ENCODE results near the gene TSC22D1.
A peak's percentile ranks its signal among the peaks of the same experiment; 100 is the strongest.

The TSC22D1 gene

DNA sequence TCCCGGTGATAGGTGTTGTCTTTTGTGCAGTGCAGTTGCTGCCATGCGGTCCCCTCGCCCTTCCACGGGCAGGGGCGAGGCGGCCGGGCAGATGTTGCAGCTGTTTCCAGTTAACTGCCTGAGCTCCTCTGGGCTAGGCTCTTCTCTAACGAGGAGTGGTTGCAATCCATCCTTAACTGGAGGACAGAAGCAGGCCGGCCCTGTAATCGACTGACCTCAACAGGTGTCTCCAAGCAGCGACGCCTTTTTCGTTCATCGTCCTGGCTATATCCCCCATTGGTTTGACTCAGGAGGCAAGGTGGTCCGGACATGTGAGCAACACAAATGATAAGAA lies 1.9 kb upstream of the TSC22D1 start:
- H2AFZ ChIP-seq (ENCODE audit: low read length), result peak overlapping the region; percentile 61

DNA sequence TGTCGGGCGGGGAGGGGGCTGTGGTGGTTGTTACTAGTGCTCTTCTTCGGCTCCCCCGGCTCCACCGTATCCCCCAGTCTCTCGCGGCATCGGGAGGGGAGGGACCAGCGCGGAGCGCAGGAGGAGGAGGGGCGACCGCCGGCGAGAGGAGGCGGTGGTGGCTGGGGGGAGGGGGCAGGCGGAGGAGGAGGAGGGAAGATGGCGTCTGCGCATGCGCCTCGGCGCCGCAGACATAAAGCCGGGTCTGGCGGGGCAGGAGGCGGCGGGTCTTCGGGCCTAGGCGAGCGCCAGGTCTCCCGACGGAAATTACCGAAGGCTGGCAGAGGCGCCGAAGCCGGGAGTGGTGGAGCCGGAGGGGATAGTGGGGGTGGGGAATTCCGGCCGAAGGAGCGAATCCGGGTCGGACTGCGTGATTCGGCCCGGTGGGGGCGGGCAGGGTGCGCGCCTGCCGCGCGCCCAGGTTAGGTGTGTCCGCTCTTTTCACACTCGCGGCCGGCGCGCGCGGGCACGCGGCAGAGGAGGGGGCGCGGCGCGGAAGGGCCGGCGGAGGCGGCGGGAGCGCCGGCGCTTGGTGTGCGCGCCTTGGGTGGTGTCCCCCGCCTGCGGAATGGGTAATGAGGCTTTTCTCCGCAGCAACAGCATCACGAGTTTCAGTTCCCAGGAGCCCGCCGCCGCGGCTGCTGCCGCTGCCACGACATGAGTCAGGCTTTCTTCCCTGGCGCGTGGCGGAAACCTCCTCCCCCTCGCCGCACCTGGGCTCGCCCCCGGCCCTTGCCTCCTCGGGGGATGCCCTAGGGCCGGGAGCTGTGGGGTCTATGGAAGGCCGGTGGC lies 1.3 kb upstream of the TSC22D1 start:
- Histone ChIP-seq H3K27me3 (ENCODE audit: insufficient read depth, low read length, poor library complexity, severe bottlenecking) (no peaks in the 10 kb centered on the region), H3K36me3 (ENCODE audit: insufficient read depth, low read length) (no peaks in the 10 kb centered on the region), H3K4me2 (ENCODE audit: low read depth, low read length, poor library complexity, severe bottlenecking) (peak overlapping the region; percentile 85), H3K9ac (ENCODE audit: low read depth, low read length, poor library complexity, severe bottlenecking) (peak overlapping the region; percentile 82), H3K4me3 (ENCODE audit: low read length, poor library complexity, severe bottlenecking) (peak overlapping the region; percentile 80), H2AFZ (ENCODE audit: low read length) (peak overlapping the region; percentile 61), H3K9me3 (ENCODE audit: insufficient read depth, low read depth, low read length) (no peaks in the 10 kb centered on the region), H4K20me1 (ENCODE audit: insufficient read depth, low read length, poor library complexity, severe bottlenecking) (peaks cover 18% of the 10 kb centered on the region), H3K4me1 (ENCODE audit: insufficient read depth, low read length, poor library complexity, severe bottlenecking) (peaks cover 40% of the 10 kb centered on the region), H3K79me2 (ENCODE audit: insufficient read depth, low read length) (peaks cover 40% of the 10 kb centered on the region), H3K9me2 (replicated peaks; ENCODE audit: low read depth, low read length) (no peaks in the 10 kb centered on the region), H3F3A (ENCODE audit: low read depth) (no peaks in the 10 kb centered on the region)
- TF ChIP-seq EZH2phosphoT487 (IDR thresholded peaks at IDR 0.05; ENCODE audit: borderline replicate concordance), result no peak
- TF ChIP-seq, protein P1, sequence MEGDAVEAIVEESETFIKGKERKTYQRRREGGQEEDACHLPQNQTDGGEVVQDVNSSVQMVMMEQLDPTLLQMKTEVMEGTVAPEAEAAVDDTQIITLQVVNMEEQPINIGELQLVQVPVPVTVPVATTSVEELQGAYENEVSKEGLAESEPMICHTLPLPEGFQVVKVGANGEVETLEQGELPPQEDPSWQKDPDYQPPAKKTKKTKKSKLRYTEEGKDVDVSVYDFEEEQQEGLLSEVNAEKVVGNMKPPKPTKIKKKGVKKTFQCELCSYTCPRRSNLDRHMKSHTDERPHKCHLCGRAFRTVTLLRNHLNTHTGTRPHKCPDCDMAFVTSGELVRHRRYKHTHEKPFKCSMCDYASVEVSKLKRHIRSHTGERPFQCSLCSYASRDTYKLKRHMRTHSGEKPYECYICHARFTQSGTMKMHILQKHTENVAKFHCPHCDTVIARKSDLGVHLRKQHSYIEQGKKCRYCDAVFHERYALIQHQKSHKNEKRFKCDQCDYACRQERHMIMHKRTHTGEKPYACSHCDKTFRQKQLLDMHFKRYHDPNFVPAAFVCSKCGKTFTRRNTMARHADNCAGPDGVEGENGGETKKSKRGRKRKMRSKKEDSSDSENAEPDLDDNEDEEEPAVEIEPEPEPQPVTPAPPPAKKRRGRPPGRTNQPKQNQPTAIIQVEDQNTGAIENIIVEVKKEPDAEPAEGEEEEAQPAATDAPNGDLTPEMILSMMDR (conservative IDR thresholded peaks at IDR 0.05; ENCODE audit: low read length), result no peak

More for the DNA sequence above, 1.9 kb upstream of the TSC22D1 start:
- Histone ChIP-seq H3K9me2 (replicated peaks; ENCODE audit: low read depth, low read length) (no peaks in the 10 kb centered on the region), H3K36me3 (ENCODE audit: insufficient read depth, low read length) (no peaks in the 10 kb centered on the region), H3K27me3 (ENCODE audit: insufficient read depth, low read length, poor library complexity, severe bottlenecking) (no peaks in the 10 kb centered on the region), H3K4me3 (ENCODE audit: low read length, poor library complexity, severe bottlenecking) (peak overlapping the region; percentile 80), H3K4me1 (ENCODE audit: insufficient read depth, low read length, poor library complexity, severe bottlenecking) (peaks cover 35% of the 10 kb centered on the region), H3K9ac (ENCODE audit: low read depth, low read length, poor library complexity, severe bottlenecking) (peak overlapping the region; percentile 82), H3F3A (ENCODE audit: low read depth) (no peaks in the 10 kb centered on the region), H4K20me1 (ENCODE audit: insufficient read depth, low read length, poor library complexity, severe bottlenecking) (peaks cover 16% of the 10 kb centered on the region), H3K9me3 (ENCODE audit: insufficient read depth, low read depth, low read length) (no peaks in the 10 kb centered on the region), H3K79me2 (ENCODE audit: insufficient read depth, low read length) (peaks cover 34% of the 10 kb centered on the region), H3K4me2 (ENCODE audit: low read depth, low read length, poor library complexity, severe bottlenecking) (peak overlapping the region; percentile 85)
- TF ChIP-seq, protein P1 (conservative IDR thresholded peaks at IDR 0.05; ENCODE audit: low read length), result no peak
- TF ChIP-seq EZH2phosphoT487 (IDR thresholded peaks at IDR 0.05; ENCODE audit: borderline replicate concordance), result no peak

DNA sequence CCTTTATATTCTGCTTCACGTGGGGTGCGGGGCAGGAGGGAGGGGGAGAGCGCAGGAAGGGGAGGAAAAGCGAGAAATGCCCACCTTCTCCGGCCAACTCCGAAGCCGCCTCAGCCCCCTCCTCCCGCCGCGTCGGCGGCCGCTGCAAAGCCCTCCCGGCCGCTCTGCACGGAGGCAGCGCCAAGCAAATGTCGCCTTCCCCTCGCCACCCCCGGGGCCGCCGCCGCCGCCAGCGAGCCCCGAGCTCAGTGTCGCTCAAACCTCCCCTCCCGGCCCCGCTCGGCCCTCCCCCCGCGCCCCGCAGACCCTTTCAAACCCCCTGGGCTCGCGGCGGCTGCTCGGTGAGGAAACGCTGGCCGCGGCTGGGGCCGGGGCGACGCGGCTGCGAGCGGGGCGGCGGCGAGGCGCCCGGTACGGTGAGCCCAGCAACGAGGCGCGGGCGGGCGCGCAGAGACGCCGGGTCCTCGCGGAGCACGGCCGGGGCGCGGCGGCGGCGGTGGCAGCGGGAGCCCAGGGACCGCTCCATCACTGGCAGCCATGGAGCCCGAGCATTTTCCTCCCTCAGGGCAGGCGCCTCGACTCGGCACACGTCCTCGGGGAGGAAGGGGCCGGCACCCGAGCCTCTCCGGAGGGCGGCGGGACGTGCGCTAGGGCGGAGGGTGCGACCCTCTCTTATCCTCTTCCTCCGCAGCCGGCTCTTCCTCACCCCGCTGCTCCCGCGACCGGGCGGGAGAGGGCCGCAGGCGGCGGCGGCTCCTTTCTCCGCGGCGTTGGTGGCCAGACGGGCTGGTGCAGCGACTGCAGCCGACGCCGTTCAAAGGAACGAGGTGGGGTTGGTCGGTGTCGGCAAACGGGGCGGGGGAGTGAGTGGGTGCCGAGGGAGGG lies 463 bp upstream of the TSC22D1 start:
- Histone ChIP-seq H3K9ac (ENCODE audit: low read depth, low read length, poor library complexity, severe bottlenecking) (peak overlapping the region; percentile 82), H3K4me2 (ENCODE audit: low read depth, low read length, poor library complexity, severe bottlenecking) (peak overlapping the region; percentile 89), H3K9me2 (replicated peaks; ENCODE audit: low read depth, low read length) (no peaks in the 10 kb centered on the region), H3K27me3 (ENCODE audit: insufficient read depth, low read length, poor library complexity, severe bottlenecking) (no peaks in the 10 kb centered on the region), H2AFZ (ENCODE audit: low read length) (peak overlapping the region; percentile 75), H3K4me1 (ENCODE audit: insufficient read depth, low read length, poor library complexity, severe bottlenecking) (peaks cover 48% of the 10 kb centered on the region), H3K79me2 (ENCODE audit: insufficient read depth, low read length) (peaks cover 49% of the 10 kb centered on the region), H3K4me3 (ENCODE audit: low read length, poor library complexity, severe bottlenecking) (peak overlapping the region; percentile 80), H3K36me3 (ENCODE audit: insufficient read depth, low read length) (no peaks in the 10 kb centered on the region), H4K20me1 (ENCODE audit: insufficient read depth, low read length, poor library complexity, severe bottlenecking) (peaks cover 26% of the 10 kb centered on the region), H3K9me3 (ENCODE audit: insufficient read depth, low read depth, low read length) (no peaks in the 10 kb centered on the region), H3F3A (ENCODE audit: low read depth) (no peaks in the 10 kb centered on the region)
- TF ChIP-seq EZH2phosphoT487 (IDR thresholded peaks at IDR 0.05; ENCODE audit: borderline replicate concordance), result no peak
- TF ChIP-seq, protein P1 (conservative IDR thresholded peaks at IDR 0.05; ENCODE audit: low read length), result no peak
